Gastroesophageal sphincter (tissue), 3 donors: Measurements from ENCODE around the gene DCLK2.
A peak's percentile ranks its signal among the peaks of the same experiment; 100 is the strongest.

ENCODE experiments used
- CTCF ChIP-seq, 4 experiments: fragments of 200-600 bp in 2 of 4; fragments of 450-650 bp in 2 of 4; sonication (generic) in 1 of 4; IDR thresholded peaks; one replicate each; pipeline ENCODE4 v1.5.1; 2017 to 2019; ENCODE audit warnings: antibody characterized with exemption in 4 of 4, mild to moderate bottlenecking in 2 of 4, moderate library complexity in 2 of 4
- EP300 ChIP-seq: sonication (generic); formaldehyde crosslinking; IDR thresholded peaks from one replicate; pipeline ENCODE4 v1.6.1; 2017; ENCODE audit warnings: antibody characterized with exemption, mild to moderate bottlenecking
- POLR2A ChIP-seq, 2 donors: fragments of 450-650 bp; IDR thresholded peaks; one replicate each; pipeline ENCODE4 v1.6.1; 2017; ENCODE audit warnings: antibody characterized with exemption in 2 of 2, mild to moderate bottlenecking in 2 of 2, moderate library complexity in 1 of 2
- POLR2AphosphoS5 ChIP-seq: sonication (generic); formaldehyde crosslinking; IDR thresholded peaks from one replicate; pipeline ENCODE4 v1.6.1; 2017; ENCODE audit warnings: antibody characterized with exemption

GRCh38 chr4:150149381-150149780 is 71.1 kb downstream of the DCLK2 start:
- TF ChIP-seq POLR2AphosphoS5 = peak; percentile 38
- TF ChIP-seq POLR2A (IDR thresholded peaks at IDR 0.05) = no peak
- no peak for TF ChIP-seq CTCF (IDR thresholded peaks at IDR 0.05)
- TF ChIP-seq EP300 = no peak
